ENCODE data around the gene PGM1.

DNA sequence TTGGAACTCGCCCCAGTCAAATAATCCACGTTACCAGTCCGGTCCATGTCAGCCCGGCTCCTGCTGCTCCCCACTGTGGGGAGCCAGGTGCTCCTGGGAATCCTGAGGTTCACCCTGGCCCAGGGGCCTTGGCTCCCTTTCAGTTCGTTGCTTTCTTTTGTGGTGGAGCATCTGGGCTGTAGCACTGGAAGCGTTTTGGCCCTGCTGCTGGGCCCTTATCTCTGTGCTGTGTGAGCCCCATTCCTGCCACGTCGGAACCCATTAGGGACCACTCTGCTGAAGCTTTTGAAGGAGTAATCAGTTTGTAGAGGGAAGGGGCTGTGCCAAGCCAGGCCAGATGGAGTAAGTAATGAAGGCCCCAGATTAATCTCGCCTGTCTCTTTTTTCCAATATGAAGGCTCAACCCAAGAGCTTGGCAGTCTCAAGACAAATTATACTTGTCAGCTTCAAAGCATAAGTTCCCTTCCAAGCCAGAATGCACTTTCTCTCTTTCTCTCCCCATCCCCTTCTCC, 82.3 kb downstream of the PGM1 start:
- TF ChIP-seq, protein P1, sequence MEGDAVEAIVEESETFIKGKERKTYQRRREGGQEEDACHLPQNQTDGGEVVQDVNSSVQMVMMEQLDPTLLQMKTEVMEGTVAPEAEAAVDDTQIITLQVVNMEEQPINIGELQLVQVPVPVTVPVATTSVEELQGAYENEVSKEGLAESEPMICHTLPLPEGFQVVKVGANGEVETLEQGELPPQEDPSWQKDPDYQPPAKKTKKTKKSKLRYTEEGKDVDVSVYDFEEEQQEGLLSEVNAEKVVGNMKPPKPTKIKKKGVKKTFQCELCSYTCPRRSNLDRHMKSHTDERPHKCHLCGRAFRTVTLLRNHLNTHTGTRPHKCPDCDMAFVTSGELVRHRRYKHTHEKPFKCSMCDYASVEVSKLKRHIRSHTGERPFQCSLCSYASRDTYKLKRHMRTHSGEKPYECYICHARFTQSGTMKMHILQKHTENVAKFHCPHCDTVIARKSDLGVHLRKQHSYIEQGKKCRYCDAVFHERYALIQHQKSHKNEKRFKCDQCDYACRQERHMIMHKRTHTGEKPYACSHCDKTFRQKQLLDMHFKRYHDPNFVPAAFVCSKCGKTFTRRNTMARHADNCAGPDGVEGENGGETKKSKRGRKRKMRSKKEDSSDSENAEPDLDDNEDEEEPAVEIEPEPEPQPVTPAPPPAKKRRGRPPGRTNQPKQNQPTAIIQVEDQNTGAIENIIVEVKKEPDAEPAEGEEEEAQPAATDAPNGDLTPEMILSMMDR (IDR thresholded peaks at IDR 0.05 in 8 of 11, conservative IDR thresholded peaks at IDR 0.05 in 3 of 11) = no peak
- TF ChIP-seq POLR2A (IDR thresholded peaks at IDR 0.05) = no peak

Measured in spleen (tissue), 7 donors.